Measurements from ENCODE around the gene FAM169A.
"Not testable (repeated sequence)": the region's sequence is repeated elsewhere in the genome, so short reads cannot be mapped to it uniquely, and the experiment has no call there.

FAM169A gene

DNA sequence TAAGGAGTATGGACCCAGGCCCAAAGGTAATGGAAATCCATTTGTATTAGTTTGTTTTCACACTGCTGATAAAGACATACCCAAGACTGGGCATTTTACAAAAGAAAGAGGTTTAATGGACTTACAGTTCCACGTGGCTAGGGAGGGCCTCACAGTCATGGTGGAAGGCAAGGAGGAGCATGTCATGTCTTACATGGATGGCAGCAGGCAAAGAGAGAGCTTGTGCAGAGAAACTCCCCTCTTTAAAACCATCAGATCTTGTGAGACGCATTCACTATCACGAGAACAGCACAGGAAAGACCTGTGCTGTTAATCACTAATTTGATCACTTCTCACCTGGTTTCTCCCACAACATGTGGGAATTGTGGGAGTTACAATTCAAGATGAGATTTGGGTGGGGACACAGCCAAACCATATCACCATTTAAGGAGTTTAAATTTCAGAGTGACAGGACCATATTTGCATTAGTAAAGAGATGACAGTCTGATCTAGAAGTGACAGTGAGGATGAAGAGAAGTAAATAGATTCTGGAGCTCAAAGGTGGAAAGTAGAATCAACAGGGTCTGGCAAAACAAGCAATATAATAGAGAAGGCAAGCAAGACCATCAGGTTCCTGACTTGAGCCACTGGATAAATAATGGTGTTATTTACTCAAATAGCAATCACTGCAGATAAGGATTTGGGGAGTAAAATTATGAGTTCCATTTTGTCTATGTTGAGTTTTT, 7.5 kb upstream of the FAM169A start:
- no peak overlapping the region for H3K4me3 ChIP-seq (ENCODE audit: low read depth, low read length)
- no peak for DNase-seq (ENCODE audit: low read depth)

DNA sequence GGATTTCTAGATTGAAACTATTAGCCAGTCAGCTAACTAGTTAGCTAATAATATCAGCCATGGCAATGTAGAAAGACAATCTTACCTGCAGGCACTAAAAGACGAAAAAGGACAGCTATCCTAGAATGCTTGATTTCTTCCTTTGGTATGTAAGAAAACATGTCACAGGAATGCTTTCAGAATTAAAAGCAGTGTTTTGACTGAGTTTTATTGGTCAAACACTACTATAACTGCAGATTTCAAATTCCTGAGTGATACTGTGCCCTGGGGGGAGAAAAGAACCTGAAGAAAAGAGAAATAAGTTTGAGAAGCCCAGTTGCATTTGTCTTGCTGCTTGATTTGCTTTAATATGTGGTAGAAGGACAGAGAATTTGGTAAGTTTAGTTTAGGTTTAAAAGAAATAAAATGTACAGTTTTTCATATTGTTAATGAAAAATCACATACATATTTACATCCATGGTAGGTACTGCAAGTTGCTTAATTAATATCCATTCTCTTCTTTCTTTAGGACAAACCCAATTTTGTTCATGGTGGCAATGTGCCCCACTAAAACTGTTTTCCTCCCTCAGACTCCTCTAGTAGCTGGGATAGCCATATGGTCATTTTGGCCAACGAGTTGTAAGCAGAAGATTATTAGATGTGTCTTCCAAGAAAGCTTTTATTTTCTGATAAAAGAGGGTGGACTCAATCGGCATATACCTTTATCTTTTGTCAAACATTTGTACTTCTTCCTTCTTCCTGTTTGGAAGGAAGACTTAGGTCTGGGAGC, 4.3 kb upstream of the FAM169A start:
- no peak overlapping the region for H3K4me3 ChIP-seq (ENCODE audit: low read depth, low read length)
- DNase-seq (ENCODE audit: low read depth) = no peak

DNA sequence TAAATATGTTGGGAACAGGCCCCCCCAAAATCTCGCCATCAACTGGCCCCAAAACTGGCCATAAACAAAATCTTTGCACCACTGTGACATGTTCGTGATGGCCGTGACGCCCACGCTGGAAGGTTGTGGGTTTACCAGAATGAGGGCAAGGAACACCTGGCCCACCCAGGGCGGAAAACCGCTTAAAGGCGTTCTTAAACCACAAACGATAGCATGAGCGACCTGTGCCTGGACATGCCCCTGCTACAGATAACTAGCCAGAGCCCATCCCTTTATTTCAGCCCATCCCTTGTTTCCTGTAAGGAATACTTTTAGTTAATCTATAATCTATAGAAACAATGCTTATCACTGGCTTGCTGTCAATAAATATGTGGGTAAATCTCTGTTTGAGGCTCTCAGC, 3.2 kb upstream of the FAM169A start:
- not testable (repeated sequence) for H3K4me3 ChIP-seq (ENCODE audit: low read depth, low read length); DNase-seq (ENCODE audit: low read depth)

DNA sequence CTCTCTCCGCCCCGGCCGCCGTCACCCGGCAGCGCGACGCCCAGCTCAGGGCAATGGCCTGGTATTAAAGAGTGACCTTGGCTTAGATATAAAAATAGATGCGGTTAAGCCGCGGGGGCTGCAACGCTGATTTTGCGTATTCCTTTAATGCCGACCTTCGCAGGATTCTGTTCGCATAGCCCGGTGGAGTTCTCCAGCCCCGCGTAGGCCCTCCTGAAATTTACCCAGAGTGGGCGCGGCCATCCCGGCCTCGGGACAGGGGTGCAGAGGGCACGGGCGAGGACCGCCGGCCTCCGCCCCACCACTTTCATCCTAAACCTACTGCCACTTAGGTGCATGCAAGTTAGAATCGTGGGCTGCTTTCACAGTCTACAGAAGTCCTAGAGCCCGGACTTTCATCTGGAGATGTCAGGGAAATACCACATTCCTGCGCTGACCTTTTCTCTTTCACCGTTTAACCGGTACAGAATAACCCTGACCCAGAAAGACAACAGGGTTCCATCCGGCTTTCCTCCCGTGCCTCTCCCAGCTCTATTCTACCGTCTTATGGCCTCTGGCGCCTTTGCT, 492 bp upstream of the FAM169A start:
- DNase-seq (ENCODE audit: low read depth) = no peak
- H3K4me3 ChIP-seq (ENCODE audit: low read depth, low read length) = peak overlapping the region; percentile 55

DNA sequence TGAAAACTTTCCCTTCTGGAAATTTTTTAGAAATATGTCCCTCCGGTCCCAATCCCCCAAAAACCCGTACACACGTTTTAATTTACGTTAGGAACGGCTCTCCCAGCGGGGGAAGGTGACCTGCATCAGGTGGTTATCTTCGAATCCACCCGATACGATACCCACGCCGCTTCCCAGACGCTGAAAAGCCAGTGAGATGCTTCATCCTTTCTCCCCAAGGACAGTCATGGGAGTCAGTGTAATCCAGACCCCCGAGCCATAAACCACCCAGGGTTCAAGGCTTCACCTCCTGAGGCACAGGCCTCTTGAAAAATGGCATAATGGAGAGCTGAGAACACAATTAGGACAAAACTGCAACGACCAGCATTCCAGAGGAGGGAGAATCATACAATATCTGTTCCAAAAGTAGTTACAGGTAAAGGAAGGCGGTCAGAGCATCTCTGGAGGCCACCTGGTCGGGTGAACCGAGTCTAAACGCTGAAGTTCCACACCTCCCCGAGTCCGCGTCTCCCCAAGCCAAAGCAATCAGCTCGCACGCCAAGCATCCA, 857 bp downstream of the FAM169A start:
- H3K4me3 ChIP-seq (ENCODE audit: low read depth, low read length) = peak overlapping the region; percentile 55
- no peak for DNase-seq (ENCODE audit: low read depth)

DNA sequence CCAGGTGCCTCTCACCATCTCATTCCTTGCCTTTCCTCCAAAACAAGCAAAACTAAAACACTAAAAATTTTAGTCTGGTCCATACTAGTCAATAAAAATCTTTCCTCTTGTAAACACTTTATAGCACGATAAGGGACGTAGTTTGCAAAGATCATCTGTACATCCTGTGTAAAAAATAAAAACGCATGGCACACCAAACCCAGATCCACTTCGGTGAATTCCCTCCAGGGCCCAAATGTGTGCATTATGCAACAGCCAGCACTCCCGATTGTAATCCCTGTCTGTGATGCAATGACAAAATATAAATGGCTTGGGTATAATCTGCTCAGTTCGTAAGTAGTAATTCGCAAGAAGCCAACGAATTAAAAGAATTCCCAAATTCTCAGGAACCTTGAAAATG, 1.4 kb downstream of the FAM169A start:
- no peak for DNase-seq (ENCODE audit: low read depth)
- no peak overlapping the region for H3K4me3 ChIP-seq (ENCODE audit: low read depth, low read length)

DNA sequence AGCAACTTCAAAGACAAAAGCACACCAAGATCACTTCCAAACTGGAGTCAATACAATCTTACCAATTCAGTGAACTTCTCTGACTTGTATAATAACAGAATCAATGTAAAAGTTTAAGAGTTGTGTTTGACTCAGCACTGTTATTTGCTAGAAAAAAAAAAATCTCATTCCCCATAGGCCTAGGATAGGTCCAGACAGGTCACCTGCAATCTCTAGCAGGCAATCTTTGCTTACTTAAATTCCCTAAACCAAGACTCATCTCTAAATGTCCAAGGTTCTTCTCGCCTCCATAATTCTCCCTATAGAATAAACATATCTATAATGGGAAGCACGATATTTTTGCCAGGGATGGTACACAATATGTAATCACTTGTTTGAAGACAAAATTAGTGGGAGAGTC, 2.5 kb downstream of the FAM169A start:
- no peak overlapping the region for H3K4me3 ChIP-seq (ENCODE audit: low read depth, low read length)
- no peak for DNase-seq (ENCODE audit: low read depth)

DNA sequence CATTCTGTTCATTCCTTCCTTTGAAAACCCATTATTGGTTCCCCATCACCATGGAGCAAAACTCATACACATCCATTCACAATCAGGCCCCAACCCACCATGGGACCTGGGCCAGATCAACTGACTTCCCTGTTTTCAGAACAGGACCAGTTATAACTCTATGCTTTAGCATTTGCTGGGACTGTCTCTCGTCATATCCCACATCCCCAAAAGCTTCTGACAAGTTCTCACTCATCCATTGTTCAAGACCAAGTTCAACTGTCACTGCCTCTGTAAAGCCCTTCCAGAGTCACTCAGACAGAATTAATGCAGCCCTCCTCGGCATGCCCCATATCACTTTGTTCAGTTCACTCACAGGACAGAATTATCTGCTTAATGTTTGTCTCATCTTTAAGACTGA, 4.0 kb downstream of the FAM169A start:
- DNase-seq (ENCODE audit: low read depth) = no peak
- H3K4me3 ChIP-seq (ENCODE audit: low read depth, low read length) = no peak overlapping the region

DNA sequence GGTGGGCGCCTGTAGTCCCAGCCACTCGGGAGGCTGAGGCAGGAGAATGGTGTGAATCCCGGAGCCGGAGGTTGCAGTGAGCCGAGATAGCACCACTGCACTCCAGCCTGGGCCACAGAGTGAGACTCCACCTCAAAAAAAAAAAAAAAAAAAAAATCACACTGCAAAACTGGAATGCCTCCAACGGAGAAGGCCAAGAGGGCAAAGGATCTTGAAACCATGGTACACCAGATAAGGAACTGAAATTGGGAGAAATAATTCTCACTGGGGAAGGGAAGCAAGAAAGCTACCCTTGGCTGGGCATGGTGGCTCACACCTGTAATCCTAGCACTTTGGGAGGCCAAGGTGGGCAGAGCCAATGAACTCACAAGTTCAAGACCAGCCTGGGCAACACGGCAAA, 9.2 kb downstream of the FAM169A start:
- H3K4me3 ChIP-seq (ENCODE audit: low read depth, low read length); DNase-seq (ENCODE audit: low read depth): not testable (repeated sequence)

DNA sequence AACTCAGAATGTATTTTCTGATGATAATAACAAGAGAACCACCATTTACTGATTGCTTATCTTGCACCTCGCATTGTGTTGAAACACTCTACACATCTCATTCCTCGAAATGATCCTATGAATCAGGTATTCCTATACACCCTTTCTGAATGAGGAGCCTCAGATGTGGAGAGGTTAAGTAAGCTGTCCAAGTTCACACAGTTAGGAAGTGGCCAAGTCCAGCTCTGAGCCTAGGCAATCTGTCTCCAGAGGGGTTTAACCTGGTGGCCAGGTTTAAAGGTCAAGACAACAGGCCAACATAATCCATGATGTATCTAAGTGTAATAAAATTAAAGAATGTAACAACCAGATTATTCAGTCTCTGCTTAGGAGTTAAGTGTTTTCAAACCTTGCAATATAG, 12.9 kb downstream of the FAM169A start:
- DNase-seq (ENCODE audit: low read depth) = no peak
- no peak overlapping the region for H3K4me3 ChIP-seq (ENCODE audit: low read depth, low read length)

DNA sequence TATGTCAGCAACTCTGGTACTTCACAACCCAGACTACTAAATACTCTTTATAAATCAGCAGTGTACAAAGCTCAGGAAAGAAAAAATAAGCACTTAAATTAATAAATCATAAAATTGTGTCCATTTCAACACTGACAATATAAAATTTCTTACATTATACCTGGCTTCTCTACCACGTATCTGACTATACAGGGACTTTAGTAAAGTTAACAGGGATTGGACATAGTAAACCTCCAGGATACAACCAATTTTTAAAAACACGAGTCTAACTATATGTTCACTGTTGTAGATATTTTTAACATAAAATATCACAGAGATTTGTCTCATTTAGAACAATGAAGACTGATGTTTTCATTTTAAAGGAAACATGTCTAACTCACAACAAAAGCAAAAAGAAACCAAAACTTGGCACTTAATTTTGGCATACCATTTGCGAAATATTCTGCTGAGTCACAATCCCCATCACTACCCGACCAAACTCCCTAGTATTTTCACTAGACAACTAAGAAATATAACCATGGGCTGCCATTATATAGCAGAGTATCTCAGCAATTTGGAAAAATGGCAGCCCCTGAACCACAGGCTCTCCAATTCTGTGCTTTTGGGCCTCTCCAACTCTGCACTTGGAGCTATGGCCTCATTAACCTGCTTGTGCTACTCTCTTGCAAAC, 14.4 kb downstream of the FAM169A start:
- H3K4me3 ChIP-seq (ENCODE audit: low read depth, low read length) = no peak overlapping the region

DNA sequence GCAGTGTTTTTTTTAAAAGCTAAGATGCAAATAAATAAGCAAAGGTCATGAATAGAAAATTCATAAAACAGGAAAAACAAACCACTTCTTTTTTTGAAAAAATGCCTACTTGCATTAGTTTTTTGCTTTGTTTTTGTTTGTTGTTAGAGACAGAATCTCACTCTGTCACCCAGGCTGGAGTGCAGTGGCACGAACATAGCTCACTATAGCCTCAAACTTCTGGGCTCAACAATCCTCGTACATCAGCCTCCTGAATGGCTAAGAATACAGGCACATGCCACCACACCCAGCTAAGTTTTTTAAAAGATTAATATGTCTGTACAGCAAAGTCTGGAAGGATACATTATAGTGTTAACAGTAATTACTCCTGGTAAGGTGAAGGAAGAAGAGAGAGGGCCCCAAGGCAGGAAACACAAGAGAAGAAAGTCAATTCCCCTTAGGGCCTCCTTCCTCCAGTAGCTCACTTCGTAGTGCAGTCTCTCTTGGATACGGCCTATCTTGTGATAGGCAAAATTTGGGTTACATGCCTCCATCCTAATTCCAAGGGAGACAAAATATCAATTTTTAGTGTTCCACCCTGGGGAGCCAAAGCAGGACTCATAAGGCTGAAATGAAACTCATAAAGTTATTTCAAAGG, 15.3 kb downstream of the FAM169A start:
- H3K4me3 ChIP-seq (ENCODE audit: low read depth, low read length) = no peak overlapping the region
- DNase-seq (ENCODE audit: low read depth) = no peak

More for the DNA sequence above, 14.4 kb downstream of the FAM169A start:
- peak; percentile 10 for DNase-seq (ENCODE audit: low read depth)

DNA sequence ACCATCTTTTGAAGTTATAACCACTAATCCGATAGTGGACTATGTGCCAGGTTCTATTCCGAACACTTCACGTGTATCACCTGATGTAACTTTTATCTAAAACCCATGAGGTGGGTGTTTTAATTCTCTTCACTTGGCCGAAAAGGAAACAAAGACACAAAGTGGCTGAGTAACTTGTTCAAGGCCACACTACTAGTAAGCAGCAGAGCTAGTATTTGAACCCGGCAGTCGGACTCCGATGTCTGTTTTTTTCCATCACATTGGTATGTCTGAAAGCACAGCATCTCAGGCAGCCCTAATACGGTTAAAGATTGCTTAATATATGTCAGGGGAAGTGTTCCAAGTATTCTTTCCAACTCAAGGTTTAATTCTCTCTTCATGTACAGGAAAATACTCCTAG, 16.2 kb downstream of the FAM169A start:
- DNase-seq (ENCODE audit: low read depth) = no peak
- no peak overlapping the region for H3K4me3 ChIP-seq (ENCODE audit: low read depth, low read length)

DNA sequence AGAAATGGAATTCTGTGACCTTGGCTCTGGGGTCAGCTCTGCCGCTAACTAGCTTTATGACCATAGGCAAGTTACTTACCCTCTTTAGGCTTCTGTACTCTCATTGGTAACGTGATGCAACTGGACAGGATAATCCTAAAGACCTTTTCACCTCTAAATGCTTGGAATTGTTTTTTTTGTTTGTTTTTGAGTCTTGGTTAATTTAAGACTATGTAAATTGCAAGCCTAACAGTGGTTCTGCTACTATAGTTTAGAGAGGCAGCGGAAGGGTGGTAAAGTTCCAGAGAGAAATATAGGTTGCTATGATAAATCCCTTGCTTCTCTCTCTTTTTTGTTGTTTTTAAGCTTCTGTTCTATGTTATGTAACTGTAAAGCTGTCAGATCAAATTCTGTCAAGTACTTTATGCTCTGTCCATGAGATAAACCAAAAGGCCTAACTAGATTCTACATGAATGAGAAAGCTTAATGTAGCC, 17.6 kb downstream of the FAM169A start:
- DNase-seq (ENCODE audit: low read depth) = no peak
- H3K4me3 ChIP-seq (ENCODE audit: low read depth, low read length) = no peak overlapping the region

DNA sequence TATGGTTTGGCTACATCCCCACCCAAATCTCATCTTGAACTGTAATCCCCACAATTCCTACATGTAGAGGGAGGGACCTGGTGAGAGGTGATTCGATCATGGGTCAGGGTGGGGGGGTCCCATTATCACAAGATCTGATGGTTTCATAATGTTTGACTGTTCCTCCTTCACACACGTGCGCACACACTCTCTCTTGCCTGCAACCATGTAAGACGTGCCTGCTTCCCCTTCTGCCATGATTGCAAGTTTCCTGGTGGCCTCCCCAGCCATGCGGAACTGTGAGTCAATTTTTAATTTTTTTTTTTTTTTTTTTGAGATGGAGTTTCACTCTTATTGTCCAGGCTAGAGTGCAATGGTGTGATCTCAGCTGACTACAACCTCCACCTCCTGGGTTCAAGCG, 27.0 kb downstream of the FAM169A start:
- no peak overlapping the region for H3K4me3 ChIP-seq (ENCODE audit: low read depth, low read length)
- DNase-seq (ENCODE audit: low read depth) = no peak

DNA sequence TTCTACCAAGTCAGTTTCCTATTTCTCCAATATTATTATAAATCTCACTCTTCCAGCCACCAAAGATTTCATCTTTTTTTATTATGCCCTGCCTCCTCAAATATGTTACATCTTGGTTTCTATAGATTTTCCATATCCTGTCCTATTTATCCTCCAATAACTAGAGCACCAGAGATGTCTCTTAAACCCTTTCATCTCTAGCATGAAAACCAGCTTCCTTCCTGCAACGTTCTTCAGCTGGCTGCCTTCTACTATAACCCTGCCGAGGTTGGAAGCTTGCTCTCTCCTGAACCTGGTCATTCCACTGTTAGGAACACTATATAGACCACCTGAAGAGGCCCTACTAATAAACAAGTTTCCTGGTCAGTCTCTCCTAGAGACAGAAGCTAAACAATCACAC, 27.9 kb downstream of the FAM169A start:
- DNase-seq (ENCODE audit: low read depth) = no peak
- H3K4me3 ChIP-seq (ENCODE audit: low read depth, low read length) = no peak overlapping the region

DNA sequence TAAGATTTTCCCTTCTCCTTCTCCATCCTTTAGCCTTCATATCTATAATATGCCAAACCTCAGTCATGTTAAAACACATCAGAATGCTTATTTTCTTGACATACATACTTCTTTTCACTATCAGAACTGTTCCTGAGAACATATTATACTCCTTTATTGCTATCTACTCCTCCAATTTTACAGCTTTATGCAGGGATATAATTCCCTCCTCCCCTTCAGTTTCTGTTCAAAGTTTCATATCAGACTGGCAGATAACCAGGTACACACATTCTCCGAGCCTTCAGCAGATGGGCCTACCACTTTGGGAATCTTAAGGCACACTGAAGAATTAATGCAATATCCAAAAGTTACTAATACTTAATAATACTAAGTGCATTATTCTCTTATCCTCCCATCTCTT, 29.1 kb downstream of the FAM169A start:
- no peak for DNase-seq (ENCODE audit: low read depth)

DNA sequence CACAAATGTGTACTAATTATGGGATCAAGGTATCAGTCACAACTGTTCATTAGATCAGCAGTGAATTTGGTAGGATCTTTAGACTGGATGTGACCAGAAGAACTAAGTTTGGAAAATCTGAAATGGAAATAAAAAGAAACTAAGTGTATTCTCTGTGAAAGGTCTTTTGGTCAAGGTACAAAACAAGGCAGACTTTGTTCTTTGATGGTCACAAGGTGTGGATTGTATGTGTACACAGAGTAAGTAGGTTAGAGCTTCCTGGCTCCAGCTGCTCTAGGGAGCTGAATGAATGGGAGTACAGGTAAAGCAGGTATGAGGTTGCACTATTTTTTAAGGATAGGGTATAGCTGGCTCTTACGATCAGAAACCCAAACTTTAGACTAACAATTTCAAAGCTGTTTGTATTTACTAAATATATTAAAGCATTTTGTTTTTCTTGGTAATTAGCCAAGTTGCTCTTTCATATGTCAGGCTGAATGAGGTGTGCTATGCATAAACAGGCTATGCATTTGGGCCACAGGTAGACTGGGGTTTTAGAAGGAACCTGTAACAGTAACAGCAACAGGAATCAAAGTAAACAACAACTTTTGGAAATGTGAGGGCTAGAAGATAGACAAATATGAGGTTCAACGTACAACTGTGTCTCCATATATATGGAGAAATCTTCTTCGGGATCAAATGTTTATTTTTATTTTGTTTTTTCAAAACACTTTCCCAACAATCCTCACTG, 32.5 kb downstream of the FAM169A start:
- H3K4me3 ChIP-seq (ENCODE audit: low read depth, low read length) = no peak overlapping the region
- DNase-seq (ENCODE audit: low read depth) = no peak

More for the DNA sequence above, 29.1 kb downstream of the FAM169A start:
- no peak overlapping the region for H3K4me3 ChIP-seq (ENCODE audit: low read depth, low read length)

DNA sequence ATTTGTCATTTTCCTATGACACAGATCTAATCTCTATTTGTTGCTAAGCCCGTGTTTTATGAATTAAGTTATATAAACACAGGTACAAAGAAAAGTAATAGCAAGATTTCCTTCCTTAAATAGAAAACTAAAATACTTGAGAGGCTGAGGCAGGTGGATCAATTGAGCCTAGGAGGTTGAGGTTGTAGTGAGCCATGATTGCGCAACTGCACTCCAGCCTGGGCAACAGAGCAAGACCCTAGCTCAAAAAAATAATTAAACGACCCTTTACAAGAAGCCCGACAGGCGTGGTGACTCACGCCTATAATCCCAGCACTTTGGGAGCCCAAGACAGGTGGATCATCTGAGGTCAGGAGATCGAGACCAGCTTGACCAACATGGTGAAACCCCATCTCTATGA, 36.8 kb downstream of the FAM169A start:
- DNase-seq (ENCODE audit: low read depth) = no peak
- H3K4me3 ChIP-seq (ENCODE audit: low read depth, low read length) = no peak overlapping the region
